ENCODE measurements around the gene UNCX.

UNCX gene

GRCh38 chr7:1233333-1234048 is 819 bp downstream of the UNCX start:
- no peak for DNase-seq

- no peak for DNase-seq
Observed at GRCh38 chr7:1234049-1234880, 1.6 kb downstream of the UNCX start.

- no peak for DNase-seq
Observed at GRCh38 chr7:1234881-1235500, 2.3 kb downstream of the UNCX start.

GRCh38 chr7:1235501-1236131 is 2.9 kb downstream of the UNCX start:
- DNase-seq = no peak

GRCh38 chr7:1236132-1236661 is 3.5 kb downstream of the UNCX start:
- no peak for DNase-seq

- no peak for DNase-seq
Observed at GRCh38 chr7:1236831-1237701, 4.4 kb downstream of the UNCX start.

- DNase-seq = no peak
Observed at GRCh38 chr7:1237704-1238255, 5.1 kb downstream of the UNCX start.

GRCh38 chr7:1238450-1238882 is 5.8 kb downstream of the UNCX start:
- no peak for DNase-seq

GRCh38 chr7:1238931-1239802 is 6.5 kb downstream of the UNCX start:
- no peak for DNase-seq

- no peak for DNase-seq
Observed at GRCh38 chr7:1239803-1240516, 7.3 kb downstream of the UNCX start.

GRCh38 chr7:1240517-1241257 is 8.0 kb downstream of the UNCX start:
- no peak for DNase-seq

- DNase-seq = no peak
Observed at GRCh38 chr7:1241258-1241602, 8.6 kb downstream of the UNCX start.

GRCh38 chr7:1241603-1242255 is 9.1 kb downstream of the UNCX start:
- DNase-seq = no peak

GRCh38 chr7:1242256-1242605 is 9.6 kb downstream of the UNCX start:
- no peak for DNase-seq

GRCh38 chr7:1242606-1243289 is 10.1 kb downstream of the UNCX start:
- no peak for DNase-seq

GRCh38 chr7:1243290-1243963 is 10.8 kb downstream of the UNCX start:
- no peak for DNase-seq

- DNase-seq = no peak
Observed at GRCh38 chr7:1243964-1244416, 11.3 kb downstream of the UNCX start.

Data from NK-92 treated with Interleukin-12 subunit alpha and Interleukin-12 subunit beta, amount 100 ng/mL, for 24 hours (cell line).